Iris pigment epithelial cell (primary cell): ENCODE results near the gene AP5S1.

ENCODE experiments used
- DNase-seq: peaks from one replicate; pipeline ENCODE4 v3.0.0-alpha.2; 2011; ENCODE audit warnings: low read depth

The AP5S1 gene

DNA sequence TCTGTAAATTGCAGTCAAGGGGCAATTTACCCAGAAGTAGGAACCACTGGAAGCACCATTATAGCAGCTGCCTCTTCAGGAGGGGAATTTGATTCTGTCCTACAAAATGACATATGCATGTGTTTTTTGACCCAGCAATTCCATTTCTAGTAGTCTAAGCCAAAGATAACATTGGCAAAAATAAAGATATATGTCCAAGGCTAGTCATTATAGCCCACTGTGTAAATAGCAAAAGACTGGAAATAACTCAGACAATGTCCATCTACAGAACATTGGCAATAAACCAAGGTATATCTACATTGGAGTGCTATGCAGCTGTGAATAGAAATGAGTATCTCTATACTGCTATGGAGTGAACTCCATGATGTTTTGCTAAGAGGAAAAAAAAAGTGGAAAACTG is 56.3 kb downstream of the AP5S1 start:
- DNase-seq, result no peak
